ENCODE data around the gene PITPNB. TPM values are rescaled to one million over a fixed set of nuclear protein-coding genes. Genes with fewer than 3 reads are reported as not detected.

Gene PITPNB
- total RNA-seq, 4 donors from 2014 or later, result 37.5 to 53.7 (median 40.2) TPM

- Histone ChIP-seq H3K4me3 (no peak overlapping the region), H3K27me3 (no peaks in the 10 kb centered on the region), H3K27ac (no peak overlapping the region), H3K9me3 (peaks cover 0 to 2% (median 0%) of the 10 kb centered on the region in 4 donors), H3K4me1 (peaks cover 0 to 11% (median 6%) of the 10 kb centered on the region in 4 donors), H3K36me3 (peaks cover 0 to 2% (median 0%) of the 10 kb centered on the region in 3 donors)
- WGBS, 2 donors, result 66 to 67% methylated on average over 4 of the region's 4 CpGs
- no peak for DNase-seq (ENCODE audit: low spot score in 2 of 2)
- TF ChIP-seq EP300 (IDR thresholded peaks at IDR 0.05) (no peak), CTCF (IDR thresholded peaks at IDR 0.05) (no peak), POLR2A (IDR thresholded peaks at IDR 0.05) (no peak)
Observed at GRCh38 chr22:27961182-27961581, 42.1 kb upstream of the PITPNB start.

DNA sequence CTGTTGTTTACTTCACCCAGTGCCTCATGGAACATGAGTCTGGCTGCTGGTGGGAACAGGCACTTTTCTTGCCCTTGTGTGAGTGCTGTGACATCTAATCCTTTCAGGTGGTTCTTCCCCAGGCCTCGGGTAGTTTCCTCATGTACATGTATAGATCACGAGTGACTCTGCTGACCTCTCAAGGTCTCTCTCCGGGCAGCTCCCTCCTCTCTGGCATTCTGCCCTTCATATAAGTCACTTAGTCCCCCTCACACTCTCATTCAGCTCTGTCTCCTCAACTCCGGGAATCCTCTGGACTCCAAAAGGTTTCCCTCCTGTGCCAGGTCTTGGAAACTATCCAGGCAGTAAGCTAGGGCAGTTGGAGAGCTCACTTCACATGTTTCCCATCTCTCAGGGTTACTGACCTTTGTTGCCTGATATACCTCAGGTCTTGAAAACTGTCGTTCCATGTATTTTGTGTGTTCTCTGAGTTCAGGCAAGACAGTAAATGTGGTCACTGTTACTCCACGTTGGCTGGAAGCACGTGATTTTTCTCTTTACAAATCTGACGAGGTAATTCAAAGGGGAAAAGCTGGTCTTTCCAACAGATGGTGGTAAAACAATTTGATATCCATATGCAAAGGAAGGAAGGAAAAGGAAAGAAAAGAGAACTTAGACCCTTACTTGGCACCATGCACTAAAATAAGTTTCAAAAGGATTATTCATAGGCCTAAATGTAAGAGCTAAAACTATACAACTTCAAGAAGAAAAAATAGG lies 40.5 kb upstream of the PITPNB start:
- peaks cover 0 to 11% (median 6%) of the 10 kb centered on the region in 4 donors for H3K4me1 ChIP-seq
- no peak overlapping the region for H3K27ac ChIP-seq
- no peak for DNase-seq (ENCODE audit: low spot score in 2 of 2)
- 52 to 56% methylated on average over 8 of the region's 8 CpGs for WGBS, 2 donors
- no peaks in the 10 kb centered on the region for H3K27me3 ChIP-seq
- no peaks in the 10 kb centered on the region for H3K36me3 ChIP-seq
- TF ChIP-seq POLR2A (IDR thresholded peaks at IDR 0.05) (no peak), EP300 (IDR thresholded peaks at IDR 0.05) (no peak), CTCF (IDR thresholded peaks at IDR 0.05) (no peak)
- H3K9me3 ChIP-seq, result peaks cover 0 to 2% (median 0%) of the 10 kb centered on the region in 4 donors
- no peak overlapping the region for H3K4me3 ChIP-seq

DNA sequence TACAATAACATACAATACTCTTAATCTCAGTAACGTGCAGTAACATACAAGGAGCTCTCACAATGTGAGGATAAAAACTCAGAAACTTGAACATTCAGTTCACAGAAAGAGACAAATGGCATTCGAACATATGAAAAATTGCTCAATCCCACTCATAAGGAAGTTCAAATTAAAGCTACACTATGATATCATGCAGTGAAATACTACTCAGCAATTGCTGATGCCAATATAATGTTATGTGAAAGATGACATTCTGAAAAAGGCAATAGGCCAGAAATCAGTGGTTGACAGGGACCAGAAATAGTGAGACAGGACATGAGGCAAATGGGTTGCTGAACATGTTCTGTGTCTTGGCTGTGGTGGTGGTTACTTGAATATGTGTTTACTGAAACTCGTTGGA lies 33.7 kb upstream of the PITPNB start:
- WGBS, 2 donors, result 65% methylated on average over 3 of the region's 3 CpGs
- H3K27me3 ChIP-seq, result no peaks in the 10 kb centered on the region
- H3K4me1 ChIP-seq, result peaks cover 0 to 11% (median 2%) of the 10 kb centered on the region in 4 donors

DNA sequence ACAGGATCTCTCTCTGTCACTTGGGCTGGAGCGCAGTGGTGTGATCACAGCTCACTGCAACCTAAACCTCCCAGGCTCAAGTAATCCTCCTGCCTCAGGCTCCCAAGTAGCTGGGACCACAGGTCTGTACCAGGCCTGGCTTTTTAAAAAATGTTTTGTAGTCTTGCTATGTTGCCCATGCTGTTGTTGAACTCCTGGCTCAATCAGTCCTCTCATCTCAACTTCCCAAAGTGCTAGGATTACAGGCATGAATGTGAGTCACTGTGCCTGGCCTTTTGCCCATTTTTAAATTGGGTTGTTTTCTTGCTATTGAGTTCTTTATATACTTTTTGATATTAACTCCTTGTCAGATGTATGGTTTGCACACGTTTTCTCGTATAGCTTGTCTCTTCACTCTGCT lies 33.0 kb upstream of the PITPNB start:
- WGBS, 2 donors, result 66 to 77% methylated on average over 3 of the region's 3 CpGs
- Histone ChIP-seq H3K27ac (peak overlapping the region in 1 of 4 donors; percentile 23), H3K4me3 (no peak overlapping the region), H3K27me3 (no peaks in the 10 kb centered on the region), H3K4me1 (peaks cover 0 to 11% (median 2%) of the 10 kb centered on the region in 4 donors), H3K9me3 (peaks cover 0 to 2% (median 0%) of the 10 kb centered on the region in 4 donors), H3K36me3 (no peaks in the 10 kb centered on the region)
- TF ChIP-seq CTCF (IDR thresholded peaks at IDR 0.05) (no peak), POLR2A (IDR thresholded peaks at IDR 0.05) (no peak), EP300 (IDR thresholded peaks at IDR 0.05) (no peak)
- DNase-seq (ENCODE audit: low spot score in 2 of 2), result peak in 1 of 2 donors; percentile 14

More for the DNA sequence above, 33.7 kb upstream of the PITPNB start:
- no peak overlapping the region for H3K4me3 ChIP-seq
- no peaks in the 10 kb centered on the region for H3K36me3 ChIP-seq
- peaks cover 0 to 2% (median 0%) of the 10 kb centered on the region in 4 donors for H3K9me3 ChIP-seq
- TF ChIP-seq EP300 (IDR thresholded peaks at IDR 0.05), result no peak
- peak overlapping the region in 1 of 4 donors; percentile 23 for H3K27ac ChIP-seq
- DNase-seq (ENCODE audit: low spot score in 2 of 2), result no peak

- H3K27me3 ChIP-seq, result no peaks in the 10 kb centered on the region
- no peak overlapping the region for H3K27ac ChIP-seq
- no peaks in the 10 kb centered on the region for H3K36me3 ChIP-seq
- WGBS, 2 donors, result 90 to 91% methylated on average over 3 of the region's 3 CpGs
- no peak overlapping the region for H3K4me3 ChIP-seq
- no peaks in the 10 kb centered on the region for H3K9me3 ChIP-seq
- TF ChIP-seq EP300 (IDR thresholded peaks at IDR 0.05), result no peak
- no peak for TF ChIP-seq CTCF (IDR thresholded peaks at IDR 0.05)
- no peak for TF ChIP-seq POLR2A (IDR thresholded peaks at IDR 0.05)
- H3K4me1 ChIP-seq, result peaks cover 0 to 11% (median 2%) of the 10 kb centered on the region in 4 donors
- DNase-seq (ENCODE audit: low spot score in 2 of 2), result no peak
Observed at GRCh38 chr22:27949421-27949820, 30.4 kb upstream of the PITPNB start.
